HG03064 (cell line): Measurements from ENCODE around the gene EIF4A2.
A peak's percentile ranks its signal among the peaks of the same experiment; 100 is the strongest.
"Not testable (repeated sequence)": the region's sequence is repeated elsewhere in the genome, so short reads cannot be mapped to it uniquely, and the experiment has no call there.

Experiments used
- ATAC-seq: cut with Tn5 transposase; IDR thresholded peaks from one replicate; pipeline ENCODE4 v1.9.1; 2021; ENCODE audit warnings: low read depth; ENCODE audit not compliant: unreplicated experiment

The EIF4A2 gene

GRCh38 chr3:186784820-186785494, 1.6 kb downstream of the EIF4A2 start:
- no peak for ATAC-seq

GRCh38 chr3:186785495-186786018, 2.2 kb downstream of the EIF4A2 start:
- no peak for ATAC-seq

GRCh38 chr3:186786922-186787321, 3.5 kb downstream of the EIF4A2 start:
- no peak for ATAC-seq

- no peak for ATAC-seq
These were observed 4.5 kb downstream of the EIF4A2 start for GRCh38 chr3:186787642-186788481.

DNA sequence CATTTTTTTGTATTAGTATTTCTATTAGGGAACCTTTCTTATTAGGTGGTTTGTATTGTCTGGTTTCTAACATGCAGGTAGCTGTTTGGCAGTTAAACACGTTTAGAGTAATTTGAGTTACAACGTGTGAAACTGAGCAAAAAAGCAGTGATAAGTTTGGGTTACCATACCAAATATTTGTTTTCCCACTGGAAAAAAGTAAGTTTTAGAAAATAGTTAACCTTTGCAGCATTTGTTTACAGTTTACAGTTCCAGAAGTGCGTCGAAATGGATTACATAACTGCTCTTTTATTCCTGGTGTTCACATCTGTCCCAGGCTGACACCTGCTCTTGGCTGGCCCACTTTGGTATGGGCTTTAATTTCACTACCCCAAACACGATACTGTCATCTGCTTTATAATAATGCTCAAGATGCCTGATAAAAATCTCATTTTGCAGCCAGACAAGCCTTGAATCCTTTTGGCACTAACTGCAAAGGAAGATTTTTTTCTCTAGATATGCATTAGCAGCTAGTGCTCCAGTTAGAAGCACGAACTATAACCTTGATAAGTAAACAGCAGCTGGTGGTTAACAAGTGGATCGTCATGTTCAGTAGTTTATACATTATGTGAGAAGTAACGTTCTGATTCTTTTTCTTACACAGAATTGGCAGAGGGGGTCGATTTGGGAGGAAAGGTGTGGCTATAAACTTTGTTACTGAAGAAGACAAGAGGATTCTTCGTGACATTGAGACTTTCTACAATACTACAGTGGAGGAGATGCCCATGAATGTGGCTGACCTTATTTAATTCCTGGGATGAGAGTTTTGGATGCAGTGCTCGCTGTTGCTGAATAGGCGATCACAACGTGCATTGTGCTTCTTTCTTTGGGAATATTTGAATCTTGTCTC, 5.3 kb downstream of the EIF4A2 start:
- ATAC-seq = no peak

DNA sequence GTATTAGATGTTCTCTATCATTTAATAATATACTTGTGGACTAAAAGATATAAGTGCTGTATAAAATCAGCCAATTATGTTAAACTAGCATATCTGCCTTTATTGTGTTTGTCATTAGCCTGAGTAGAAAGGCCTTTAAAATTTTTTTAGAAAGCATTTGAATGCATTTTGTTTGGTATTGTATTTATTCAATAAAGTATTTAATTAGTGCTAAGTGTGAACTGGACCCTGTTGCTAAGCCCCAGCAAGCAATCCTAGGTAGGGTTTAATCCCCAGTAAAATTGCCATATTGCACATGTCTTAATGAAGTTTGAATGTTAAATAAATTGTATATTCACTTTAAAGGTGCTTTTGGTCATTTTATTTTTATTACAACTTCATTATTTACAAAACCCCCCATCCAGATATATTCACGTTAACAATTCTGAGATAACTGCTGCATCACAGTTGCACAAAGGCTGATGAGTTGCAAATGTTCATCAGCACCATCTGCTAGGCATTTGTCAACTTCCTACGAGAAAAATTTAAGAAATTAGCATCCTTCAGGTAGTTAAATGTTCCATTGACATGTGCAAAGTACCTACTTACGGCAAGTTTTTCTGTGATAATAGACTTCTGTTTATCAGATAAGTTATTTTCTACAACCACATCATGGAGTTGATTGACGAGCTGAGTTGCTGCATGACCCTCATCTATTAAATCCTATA, 6.3 kb downstream of the EIF4A2 start:
- ATAC-seq = no peak

- no peak for ATAC-seq
These were observed 7.0 kb downstream of the EIF4A2 start for GRCh38 chr3:186790261-186790981.

GRCh38 chr3:186798239-186798874, 15.0 kb downstream of the EIF4A2 start:
- no peak for ATAC-seq

GRCh38 chr3:186800285-186800684, 16.9 kb downstream of the EIF4A2 start:
- no peak for ATAC-seq

- no peak for ATAC-seq
These were observed 19.3 kb downstream of the EIF4A2 start for GRCh38 chr3:186802701-186803100.

- ATAC-seq = not testable (repeated sequence)
These were observed 20.1 kb downstream of the EIF4A2 start for GRCh38 chr3:186803447-186803846.

DNA sequence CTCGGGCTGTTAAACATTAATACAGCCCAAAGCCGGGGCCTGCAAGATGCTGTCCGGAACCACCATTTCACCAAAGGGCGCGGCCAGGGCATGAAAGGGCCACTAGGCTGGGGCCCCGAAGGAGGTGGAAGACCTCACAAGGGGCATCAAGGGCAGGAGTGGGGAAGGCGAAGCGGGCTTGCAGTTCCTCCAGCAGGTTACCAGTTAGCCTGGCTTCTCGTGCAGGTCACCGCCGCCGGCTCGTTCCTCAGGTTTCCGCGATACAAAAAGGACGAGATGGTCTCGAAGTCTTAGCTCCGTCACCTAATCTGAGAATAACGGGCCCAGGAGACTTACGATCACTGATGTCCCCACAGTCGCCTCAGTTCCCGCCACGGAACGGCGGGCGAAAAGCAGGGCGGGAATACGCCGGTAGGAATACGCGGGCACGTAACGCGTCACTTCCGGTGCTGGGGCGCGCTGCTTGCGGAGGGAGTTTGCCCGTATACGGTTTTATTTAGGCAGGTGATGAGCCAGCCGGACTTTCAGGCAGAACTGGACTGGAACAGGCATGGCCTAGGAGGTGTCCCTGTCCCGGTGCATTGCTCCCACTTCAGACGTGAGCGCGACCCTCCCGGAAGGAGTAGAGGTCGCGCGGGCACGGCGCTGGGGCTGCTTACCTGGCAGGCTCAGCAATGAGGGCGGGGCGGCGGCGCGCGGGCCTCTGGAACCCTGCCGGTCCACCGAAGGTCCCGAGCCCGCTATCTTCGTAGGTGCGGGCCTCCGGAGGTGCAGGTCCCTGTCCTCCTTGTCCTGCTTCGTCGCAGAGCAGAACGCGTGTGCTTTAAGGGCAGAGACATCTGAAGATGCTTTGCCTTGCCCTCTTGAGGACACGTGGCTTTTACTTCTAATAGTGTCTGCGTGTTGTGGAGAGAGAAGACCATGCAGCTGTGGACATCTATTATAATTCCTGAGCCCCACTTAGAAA, 23.0 kb downstream of the EIF4A2 start, which contains the start of gene RFC4:
Gene RFC4, minus strand, starts transcription at position 394 of the 967 bp plus-strand sequence. CDS start 1,769 bp downstream, outside the sequence.
- peak; percentile 95 for ATAC-seq

DNA sequence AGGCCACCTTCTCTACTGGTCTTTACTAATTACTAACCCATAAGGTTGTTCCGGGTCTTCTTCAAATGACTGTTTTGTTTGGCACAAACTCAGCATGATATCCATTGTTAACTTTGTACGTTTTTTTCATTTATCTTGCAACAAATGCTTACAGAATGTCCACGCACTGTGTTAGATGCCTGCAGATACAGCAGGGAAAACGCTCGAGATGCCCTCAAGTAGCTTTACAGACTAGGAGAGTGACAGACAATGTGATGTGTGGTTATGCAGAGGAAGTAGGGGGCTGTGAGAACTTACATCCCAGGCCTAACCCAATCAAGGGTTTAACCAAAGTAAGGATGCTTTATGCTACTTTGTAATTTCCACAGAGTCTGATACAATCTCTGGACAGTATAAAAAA, 23.9 kb downstream of the EIF4A2 start:
- ATAC-seq = no peak

- no peak for ATAC-seq
These were observed 27.1 kb downstream of the EIF4A2 start for GRCh38 chr3:186810336-186810996.

DNA sequence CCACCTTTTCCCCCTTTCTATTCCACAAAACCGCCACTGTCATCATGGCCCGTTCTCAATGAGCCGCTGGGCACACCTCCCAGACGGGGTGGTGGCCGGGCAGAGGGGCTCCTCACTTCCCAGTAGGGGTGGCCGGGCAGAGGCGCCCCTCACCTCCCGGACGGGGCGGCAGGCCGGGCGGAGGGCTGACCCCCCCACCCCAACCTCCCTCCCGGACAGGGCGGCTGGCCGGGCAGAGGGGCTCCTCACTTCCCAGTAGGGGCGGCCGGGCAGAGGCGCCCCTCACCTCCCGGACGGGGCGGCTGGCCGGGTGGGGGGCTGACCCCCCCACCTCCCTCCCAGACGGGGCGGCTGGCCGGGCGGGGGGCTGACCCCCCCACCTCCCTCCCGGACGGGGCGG, 27.9 kb downstream of the EIF4A2 start:
- not testable (repeated sequence) for ATAC-seq

- ATAC-seq = no peak
These were observed 30.7 kb downstream of the EIF4A2 start for GRCh38 chr3:186814100-186814499.

DNA sequence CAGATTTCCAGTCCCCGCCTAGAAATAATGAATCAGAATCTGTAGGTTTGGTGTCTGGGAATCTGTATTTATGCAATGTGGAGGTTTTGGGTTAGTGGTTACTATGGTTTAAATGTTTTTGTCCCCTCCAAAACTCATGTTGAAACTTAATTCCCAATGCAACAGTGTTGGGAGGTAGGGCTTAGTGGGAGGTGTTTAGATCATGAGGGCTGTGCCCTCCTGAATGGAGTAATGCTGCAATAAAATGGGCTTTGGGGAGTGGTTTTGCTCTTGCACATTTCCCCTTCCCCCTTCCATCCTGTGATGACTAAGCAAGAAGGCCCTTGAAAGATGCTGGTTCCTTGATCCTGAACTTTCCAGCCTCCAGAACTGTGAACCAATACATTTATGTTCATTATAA, 32.1 kb downstream of the EIF4A2 start:
- ATAC-seq = no peak
